DND-41 (cell line): Measurements from ENCODE around the gene NRXN3.

ENCODE experiments used
- CTCF ChIP-seq: IDR thresholded peaks from 2 replicates; pipeline ENCODE4 v1.5.1; 2012; ENCODE audit warnings: borderline replicate concordance, low read length, moderate library complexity, mild to moderate bottlenecking; ENCODE audit not compliant: poor library complexity, severe bottlenecking; ENCODE audit errors: extremely low read depth
- EZH2 ChIP-seq: IDR thresholded peaks from 3 replicates; pipeline ENCODE4 v1.6.1; 2012; ENCODE audit warnings: borderline replicate concordance, low read depth, mild to moderate bottlenecking, moderate library complexity, low read length, inconsistent platforms; ENCODE audit not compliant: severe bottlenecking

- TF ChIP-seq CTCF (no peak), EZH2 (no peak)
These were observed 1528.1 kb downstream of the NRXN3 start for GRCh38 chr14:79698298-79698711.
